Kidney epithelial cell (primary cell): ENCODE measurements around the gene NDUFV2. TPM values are rescaled to one million over a fixed set of nuclear protein-coding genes. Genes with fewer than 3 reads are reported as not detected.

Experiments
- DNase-seq: peaks from one replicate; pipeline ENCODE4 v3.0.0-alpha.2; 2010; ENCODE audit warnings: low read depth
- H3K27me3 ChIP-seq: 2 replicates; pipeline ENCODE4 v1.6.0; 2011; ENCODE audit warnings: low read length; ENCODE audit not compliant: control insufficient read depth, insufficient read depth
- H3K36me3 ChIP-seq: 2 replicates; pipeline ENCODE4 v1.5.1; 2011; ENCODE audit warnings: low read length; ENCODE audit not compliant: control insufficient read depth, insufficient read depth
- H3K4me3 ChIP-seq: 2 replicates; pipeline ENCODE4 v1.5.1; 2011; ENCODE audit warnings: low read depth, mild to moderate bottlenecking, control low read depth, low read length
- CTCF ChIP-seq: IDR thresholded peaks from 2 replicates; pipeline ENCODE4 v1.5.1; 2011; ENCODE audit warnings: mild to moderate bottlenecking, moderate library complexity, low read length, control low read depth, inconsistent platforms; ENCODE audit not compliant: insufficient read depth, poor library complexity, severe bottlenecking
- total RNA-seq: library from RNA; depleted of rRNA; stranded (reverse); fragments of >200 nt; gene quantifications from 2 replicates; pipeline ENCODE4 v1.2.3, GENCODE V29; 2015

The NDUFV2 gene
- total RNA-seq, 1 donor from 2014 or later = 93.3 TPM

DNA sequence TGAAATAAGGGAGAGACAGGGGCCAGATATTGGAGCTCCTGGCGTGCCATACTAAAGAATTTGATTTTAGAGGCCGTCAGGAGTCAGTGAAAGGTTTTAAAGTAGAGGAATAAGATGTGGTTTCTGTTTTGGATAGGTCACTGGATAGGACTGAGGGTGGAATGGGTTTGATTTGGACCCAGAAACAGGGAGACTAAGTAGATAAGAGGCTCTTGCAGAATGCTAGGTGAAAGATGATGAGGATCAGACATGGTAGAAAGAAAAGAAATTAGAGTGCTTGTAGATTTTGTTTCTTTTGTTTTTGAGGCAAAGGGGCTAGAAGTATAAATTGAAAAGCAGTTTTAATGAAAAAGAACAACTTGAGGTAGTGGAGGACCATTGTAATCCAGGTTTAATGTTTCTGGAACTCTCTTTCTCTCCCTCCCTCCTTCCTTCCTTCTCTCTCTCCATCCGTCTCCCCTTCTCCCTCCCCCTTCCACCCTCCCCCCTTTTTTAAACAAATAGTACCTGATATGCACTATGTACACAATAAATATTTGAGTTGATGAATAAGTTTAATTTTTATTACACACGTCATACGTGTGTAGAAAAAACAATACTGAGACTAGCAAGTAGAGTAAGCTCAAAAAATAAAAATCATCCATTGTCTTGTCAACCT lies 1.9 kb downstream of the NDUFV2 start:
- no peaks in the 10 kb centered on the region for H3K27me3 ChIP-seq
- no peak for TF ChIP-seq CTCF
- DNase-seq = no peak

DNA sequence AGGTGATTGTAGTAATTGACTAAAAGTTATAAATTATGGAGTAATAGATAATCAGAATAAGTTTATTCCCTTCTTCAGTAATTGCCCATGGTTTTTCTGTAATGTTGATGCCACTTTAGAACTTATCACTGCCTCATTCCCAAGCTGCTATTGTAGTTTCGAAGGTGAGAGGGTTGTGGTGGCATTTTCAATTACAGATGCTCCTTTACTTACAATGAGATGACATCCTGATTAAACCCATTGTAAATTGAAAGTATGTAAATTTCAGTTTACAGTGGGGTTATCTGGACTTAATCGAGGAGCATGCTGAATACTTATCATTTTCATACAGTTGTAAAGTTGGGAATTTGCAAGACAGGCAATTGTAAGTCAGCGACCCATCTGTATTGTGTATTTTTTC lies 2.9 kb downstream of the NDUFV2 start:
- no peak for TF ChIP-seq CTCF
- Histone ChIP-seq H3K27me3 (no peaks in the 10 kb centered on the region), H3K4me3 (no peak overlapping the region), H3K36me3 (no peaks in the 10 kb centered on the region)
- no peak for DNase-seq

More for the DNA sequence above, 1.9 kb downstream of the NDUFV2 start:
- Histone ChIP-seq H3K4me3 (peak overlapping the region; percentile 83), H3K36me3 (no peaks in the 10 kb centered on the region)

- TF ChIP-seq CTCF = no peak
- H3K27me3 ChIP-seq = no peaks in the 10 kb centered on the region
- no peaks in the 10 kb centered on the region for H3K36me3 ChIP-seq
- no peak for DNase-seq
- no peak overlapping the region for H3K4me3 ChIP-seq
These were observed 3.6 kb downstream of the NDUFV2 start for GRCh38 chr18:9106094-9106493.

DNA sequence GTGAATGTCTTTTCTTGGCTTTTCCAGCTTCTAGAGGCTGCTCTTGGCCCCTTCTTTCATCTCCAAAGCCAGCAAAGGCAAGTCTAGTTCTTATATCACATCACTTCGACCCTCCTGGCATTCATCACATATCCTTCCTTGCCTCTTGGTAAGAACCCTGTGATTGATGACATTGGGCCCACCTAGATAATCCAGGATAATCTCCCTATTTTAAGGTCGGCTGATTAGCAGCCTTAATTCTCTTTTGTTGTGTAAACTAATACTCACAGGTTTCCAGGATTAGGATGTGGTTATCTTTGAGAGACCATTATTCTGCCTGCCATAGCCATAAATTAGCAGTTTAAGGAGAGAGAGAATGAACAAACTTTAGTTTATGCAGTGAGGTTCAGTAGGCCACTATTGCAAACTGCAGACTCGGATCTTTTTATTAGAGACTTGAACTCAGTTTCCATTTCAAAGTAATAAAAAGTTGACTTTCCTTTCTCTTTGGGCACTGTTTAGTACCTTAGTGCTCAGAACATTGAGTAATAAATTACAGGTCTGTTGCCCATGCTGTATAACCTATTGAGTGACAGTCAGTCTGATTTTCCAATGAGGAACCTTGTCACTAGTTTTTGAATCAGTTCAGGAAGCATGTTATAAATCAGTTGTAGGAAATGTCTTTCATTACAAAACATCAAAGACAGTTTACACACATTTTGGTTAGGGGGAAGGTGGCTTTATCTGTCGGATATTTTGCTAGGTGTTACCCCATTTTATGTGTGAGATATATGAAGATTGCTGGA lies 4.5 kb downstream of the NDUFV2 start:
- DNase-seq = no peak
- no peak overlapping the region for H3K4me3 ChIP-seq
- TF ChIP-seq CTCF = no peak

DNA sequence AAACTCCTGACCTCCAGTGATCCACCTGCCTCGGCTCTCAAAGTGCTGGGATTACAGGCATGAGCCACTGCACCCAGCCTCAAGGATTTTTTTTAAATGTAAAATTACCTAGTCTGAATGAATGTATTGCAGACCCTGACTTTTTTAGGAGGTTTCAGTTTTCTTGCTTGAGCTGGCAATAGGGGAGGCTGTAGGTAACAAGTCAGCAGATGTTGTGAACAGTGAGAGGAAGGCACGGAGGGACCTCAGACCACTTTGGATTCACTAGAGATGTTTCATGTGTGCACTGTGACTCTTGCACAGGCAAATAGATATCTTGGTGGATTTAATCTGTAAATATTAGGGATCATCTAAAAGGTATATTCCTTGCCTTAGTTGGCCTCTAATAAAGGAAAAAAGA lies 6.4 kb downstream of the NDUFV2 start:
- DNase-seq = no peak
- Histone ChIP-seq H3K27me3 (no peaks in the 10 kb centered on the region), H3K36me3 (no peaks in the 10 kb centered on the region), H3K4me3 (no peak overlapping the region)
- TF ChIP-seq CTCF = no peak

More for the DNA sequence above, 4.5 kb downstream of the NDUFV2 start:
- Histone ChIP-seq H3K36me3 (no peaks in the 10 kb centered on the region), H3K27me3 (no peaks in the 10 kb centered on the region)
